HCT116 (cell line): ENCODE results near the gene TCF12. TPM values are rescaled to one million over a fixed set of nuclear protein-coding genes. Genes with fewer than 3 reads are reported as not detected.

Experiments used
- ATAC-seq: fragments of 200-7000 bp; cut with Tn5 transposase; 2 replicates; pipeline ENCODE4 v1.9.1; 2020; ENCODE audit warnings: mild to moderate bottlenecking, moderate library complexity
- BruUV-seq: library from RNA; stranded (reverse); fragments of 400-500 nt; replicated peaks from 2 replicates; lab custom pipeline; 2021; lab: Mats Ljungman, UMichigan
- CTCF ChIA-PET: fragments of 300-600 bp; sonication (Branson Sonifier 250); formaldehyde crosslinking; loops from one replicate; lab custom pipeline; 2021; ENCODE audit warnings: antibody characterized with exemption; lab: Charles Lee
- POLR2A ChIA-PET: fragments of 300-600, 350-600 bp; sonication (Branson Sonifier 250); formaldehyde crosslinking; loops from one replicate; lab custom pipeline; 2021; ENCODE audit warnings: antibody characterized with exemption; lab: Charles Lee
- RAD21 ChIA-PET, 2 experiments: fragments of 300-600 bp; sonication (Branson Sonifier 250); formaldehyde crosslinking; loops; one replicate each; lab custom pipeline; 2023; ENCODE audit warnings: low total read pairs in 2 of 2; ENCODE audit not compliant: uncharacterized antibody in 2 of 2, unreplicated experiment in 2 of 2, low non-redundant PET in 1 of 2; lab: Charles Lee
- DNase-seq: peaks from one replicate; pipeline ENCODE4 v3.0.0-alpha.2; 2010; ENCODE audit warnings: low read depth, low spot score
- H2AFZ ChIP-seq: fragments of 200-600 bp; shearing (Covaris generic), sonication (generic); 2 replicates; pipeline ENCODE4 v1.6.1; 2017; ENCODE audit warnings: low read depth, mixed run types, mixed read lengths, antibody characterized with exemption, low read length; ENCODE audit not compliant: poor library complexity, severe bottlenecking
- H3K27ac ChIP-seq: 2 replicates; pipeline ENCODE4 v1.5.1; 2012; ENCODE audit warnings: low read depth, low read length
- H3K27me3 ChIP-seq: fragments of 200-600 bp; sonication (generic); 2 replicates; pipeline ENCODE4 v1.6.1; 2016; ENCODE audit warnings: mixed run types, low read length, mixed read lengths; ENCODE audit not compliant: insufficient read depth
- H3K36me3 ChIP-seq, 2 experiments: fragments of 200-500 bp in 1 of 2; fragments of 200-600 bp in 1 of 2; sonication (Bioruptor generic) in 1 of 2; sonication (generic) in 1 of 2; 2 replicates each; pipeline versions ENCODE4 v1.5.1 to v1.6.1; 2014 to 2016; ENCODE audit warnings: low read length in 2 of 2, inconsistent platforms in 1 of 2, mixed read lengths in 1 of 2, mixed run types in 1 of 2; ENCODE audit not compliant: insufficient read depth in 2 of 2, control insufficient read depth in 1 of 2
- H3K4me1 ChIP-seq, 2 experiments: fragments of 200-600 bp in 1 of 2; sonication (generic) in 1 of 2; 2 replicates each; pipeline versions ENCODE4 v1.5.1 to v1.6.1; 2012 to 2017; ENCODE audit warnings: low read length in 2 of 2, inconsistent platforms in 1 of 2, mild to moderate bottlenecking in 1 of 2, mixed read lengths in 1 of 2, mixed run types in 1 of 2, moderate library complexity in 1 of 2; ENCODE audit not compliant: insufficient read depth in 2 of 2, control insufficient read depth in 1 of 2
- H3K4me2 ChIP-seq: fragments of 200-600 bp; sonication (generic); 2 replicates; pipeline ENCODE4 v1.6.1; 2017; ENCODE audit warnings: mixed run types, low read length, mixed read lengths
- H3K4me3 ChIP-seq, 2 experiments: fragments of 200-600 bp in 1 of 2; sonication (generic) in 1 of 2; replicated peaks in 1 of 2; 2 replicates each; pipeline ENCODE4 v1.5.1; 2011 to 2016; ENCODE audit warnings: low read length in 2 of 2, control low read depth in 1 of 2, low read depth in 1 of 2, mild to moderate bottlenecking in 1 of 2, mixed read lengths in 1 of 2, mixed run types in 1 of 2
- H3K79me2 ChIP-seq: fragments of 200-600 bp; sonication (generic); 2 replicates; pipeline ENCODE4 v1.6.1; 2017; ENCODE audit warnings: mild to moderate bottlenecking, mixed run types, low read length, moderate library complexity, mixed read lengths; ENCODE audit not compliant: insufficient read depth
- H3K9ac ChIP-seq: fragments of 200-600 bp; sonication (generic); 2 replicates; pipeline ENCODE4 v1.6.1; 2016; ENCODE audit warnings: low read length, mixed read lengths
- H3K9me2 ChIP-seq: fragments of 200-600 bp; sonication (generic), shearing (Covaris generic); 2 replicates; pipeline ENCODE4 v1.6.1; 2017; ENCODE audit warnings: mixed run types, mild to moderate bottlenecking, moderate library complexity; ENCODE audit not compliant: insufficient read depth
- H3K9me3 ChIP-seq, 2 experiments: fragments of 200-500 bp in 1 of 2; fragments of 200-600 bp in 1 of 2; sonication (Bioruptor generic) in 1 of 2; sonication (generic) in 1 of 2; 2 replicates each; pipeline ENCODE4 v1.6.1; 2014 to 2017; ENCODE audit warnings: low read length in 2 of 2, mixed read lengths in 2 of 2, inconsistent platforms in 1 of 2, low read depth in 1 of 2, mild to moderate bottlenecking in 1 of 2, mixed run types in 1 of 2, moderate library complexity in 1 of 2; ENCODE audit not compliant: control insufficient read depth in 1 of 2, insufficient read depth in 1 of 2
- H4K20me1 ChIP-seq: fragments of 200-600 bp; sonication (generic), shearing (Covaris generic); 2 replicates; pipeline ENCODE4 v1.6.1; 2017; ENCODE audit warnings: mixed run types, mild to moderate bottlenecking, moderate library complexity; ENCODE audit not compliant: insufficient read depth
- CBX3 ChIP-seq: IDR thresholded peaks from 2 replicates; pipeline ENCODE4 v1.6.1; 2012; ENCODE audit warnings: low read depth
- CEBPB ChIP-seq: IDR thresholded peaks from 2 replicates; pipeline ENCODE4 v1.6.1; 2012; ENCODE audit warnings: low read depth
- CTCF ChIP-seq, 3 experiments: fragments of 200-600 bp in 1 of 3; sonication (generic) in 1 of 3; IDR thresholded peaks in 2 of 3; conservative IDR thresholded peaks in 1 of 3; 2 replicates each; pipeline ENCODE4 v1.5.1; 2012 to 2017; ENCODE audit warnings: low read depth in 2 of 3, low read length in 2 of 3, antibody characterized with exemption in 1 of 3, borderline replicate concordance in 1 of 3, control low read depth in 1 of 3, mild to moderate bottlenecking in 1 of 3, mixed read lengths in 1 of 3, mixed run types in 1 of 3, moderate library complexity in 1 of 3; ENCODE audit not compliant: insufficient read depth in 1 of 3
- EGR1 ChIP-seq: IDR thresholded peaks from 2 replicates; pipeline ENCODE4 v1.6.1; 2012; ENCODE audit warnings: low read depth
- EZH2 ChIP-seq: fragments of 200-600 bp; sonication (generic); IDR thresholded peaks from 2 replicates; pipeline ENCODE4 v1.6.1; 2017; ENCODE audit warnings: antibody characterized with exemption, mixed run types
- EZH2phosphoT487 ChIP-seq: fragments of 200-600 bp; IDR thresholded peaks from 2 replicates; pipeline ENCODE4 v1.6.1; 2018; ENCODE audit warnings: antibody characterized with exemption, borderline replicate concordance
- JUND ChIP-seq: IDR thresholded peaks from 2 replicates; pipeline ENCODE4 v1.6.1; 2012
- MAX ChIP-seq: IDR thresholded peaks from 2 replicates; pipeline ENCODE4 v1.6.1; 2012
- SIN3A ChIP-seq: IDR thresholded peaks from 2 replicates; pipeline ENCODE4 v1.6.1; 2012; ENCODE audit warnings: low read depth
- SP1 ChIP-seq: IDR thresholded peaks from 2 replicates; pipeline ENCODE4 v1.6.1; 2012; ENCODE audit warnings: low read depth
- SRF ChIP-seq: IDR thresholded peaks from 2 replicates; pipeline ENCODE4 v1.6.1; 2012; ENCODE audit warnings: low read depth
- TCF7L2 ChIP-seq: IDR thresholded peaks from 2 replicates; pipeline ENCODE4 v1.7.0; 2011; ENCODE audit warnings: borderline replicate concordance, inconsistent platforms; ENCODE audit not compliant: insufficient read depth, insufficient read length; ENCODE audit errors: extremely low read depth
- YY1 ChIP-seq: IDR thresholded peaks from 2 replicates; pipeline ENCODE4 v1.6.1; 2011; ENCODE audit warnings: low read length, low read depth, moderate library complexity, mild to moderate bottlenecking; ENCODE audit not compliant: insufficient replicate concordance; ENCODE audit errors: extremely low read depth
- ZBTB33 ChIP-seq: IDR thresholded peaks from 2 replicates; pipeline ENCODE4 v1.6.1; 2011; ENCODE audit warnings: mild to moderate bottlenecking, low read length, moderate library complexity; ENCODE audit not compliant: insufficient replicate concordance; ENCODE audit errors: extremely low read depth
- ZFX ChIP-seq: fragments of 450-650 bp; IDR thresholded peaks from 2 replicates; pipeline ENCODE4 v1.6.1; 2017
- ZNF274 ChIP-seq: fragments of 200-500 bp; sonication (Bioruptor generic); IDR thresholded peaks from 2 replicates; pipeline ENCODE4 v1.6.1; 2014; ENCODE audit warnings: mild to moderate bottlenecking, low read depth, low read length, inconsistent platforms
- intact Hi-C: fragments of 100-400 bp; cut with micrococcal nuclease; formaldehyde crosslinking; loops from 2 replicates; pipeline ENCODE4 v1.10.0; 2022
- total RNA-seq: library from RNA; stranded (reverse); gene quantifications from one replicate; pipeline ENCODE4 v1.2.1, GENCODE V29; 2021; ENCODE audit not compliant: unreplicated experiment
- TF ChIP-seq, protein P1 (sequence below): IDR thresholded peaks from 2 replicates; pipeline ENCODE4 v1.6.1; 2012

The TCF12 gene
- total RNA-seq, 1 experiment from 2014 or later, result 71.6 TPM

- ATAC-seq (no peak), DNase-seq (no peak)
- no peak overlapping the region for H3K4me2 ChIP-seq
- RAD21 ChIA-PET, result no interaction called here
- H4K20me1 ChIP-seq, result no peaks in the 10 kb centered on the region
- no peak overlapping the region for H2AFZ ChIP-seq
- no peak overlapping the region for H3K9ac ChIP-seq
- no peaks in the 10 kb centered on the region for H3K9me2 ChIP-seq
- BruUV-seq, result no TSS peak
- intact Hi-C loops, result no loop called here
- no peaks in the 10 kb centered on the region for H3K27me3 ChIP-seq
- H3K4me1 ChIP-seq, result no peaks in the 10 kb centered on the region
- no peaks in the 10 kb centered on the region for H3K36me3 ChIP-seq
- no peaks in the 10 kb centered on the region for H3K79me2 ChIP-seq
- H3K4me3 ChIP-seq, result no peak overlapping the region
- CTCF ChIA-PET, result no interaction called here
- TF ChIP-seq CEBPB (no peak), CBX3 (no peak), EZH2phosphoT487 (no peak), SRF (no peak), ZBTB33 (no peak), EGR1 (no peak), CTCF (IDR thresholded peaks at IDR 0.05 in 2 of 3, conservative IDR thresholded peaks at IDR 0.05 in 1 of 3; ENCODE audit: borderline replicate concordance in 1 of 3, insufficient read depth in 1 of 3, low read depth in 2 of 3, low read length in 2 of 3) (no peak), ZFX (no peak), TCF7L2 (no peak), SIN3A (no peak), JUND (no peak), YY1 (no peak), EZH2 (no peak), SP1 (no peak), ZNF274 (no peak), MAX (no peak)
- TF ChIP-seq, protein P1, sequence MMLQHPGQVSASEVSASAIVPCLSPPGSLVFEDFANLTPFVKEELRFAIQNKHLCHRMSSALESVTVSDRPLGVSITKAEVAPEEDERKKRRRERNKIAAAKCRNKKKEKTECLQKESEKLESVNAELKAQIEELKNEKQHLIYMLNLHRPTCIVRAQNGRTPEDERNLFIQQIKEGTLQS, result no peak
- POLR2A ChIA-PET, result no interaction called here
- no peaks in the 10 kb centered on the region for H3K9me3 ChIP-seq
- no peak overlapping the region for H3K27ac ChIP-seq
Observed at GRCh38 chr15:57183041-57183440, 264.6 kb downstream of the TCF12 start.
